GM23338 (cell line): ENCODE data around the gene UNC5B.

Experiments
- CREB1 ChIP-seq: fragments of 250-450 bp; sonication (Bioruptor Pico); IDR thresholded peaks from 2 replicates; pipeline ENCODE4 v1.5.0; 2020; ENCODE audit warnings: low read depth, mild to moderate bottlenecking, moderate library complexity
- CTCF ChIP-seq, 2 experiments: fragments of 200-600 bp in 1 of 2; sonication (generic) in 1 of 2; conservative IDR thresholded peaks; 2 replicates each; pipeline versions ENCODE4 v1.5.1 to v1.6.1; 2016 to 2017; ENCODE audit warnings: antibody characterized with exemption in 2 of 2, low read depth in 2 of 2, mild to moderate bottlenecking in 2 of 2, moderate library complexity in 1 of 2
- EZH2 ChIP-seq: fragments of 200-600 bp; sonication (generic); IDR thresholded peaks from one replicate; pipeline ENCODE4 v1.8.0; 2017; ENCODE audit warnings: antibody characterized with exemption, mild to moderate bottlenecking, low read depth; ENCODE audit not compliant: unreplicated experiment
- POLR2AphosphoS5 ChIP-seq: IDR thresholded peaks from 2 replicates; pipeline ENCODE4 v1.6.1; 2016; ENCODE audit warnings: antibody characterized with exemption, low read depth

- TF ChIP-seq CTCF (conservative IDR thresholded peaks at IDR 0.05; ENCODE audit: low read depth in 2 of 2) (no peak), CREB1 (CRISPR knock-in tag) (no peak), POLR2AphosphoS5 (no peak), EZH2 (no peak)
Measured at GRCh38 chr10:71178880-71179279, 33.5 kb upstream of the UNC5B start.
